ENCODE data around the gene FBXO22. TPM values are rescaled to one million over a fixed set of nuclear protein-coding genes. Genes with fewer than 3 reads are reported as not detected.

FBXO22 gene
- total RNA-seq, 4 donors from 2014 or later = 12.6 to 14.8 (median 13.4) TPM

DNA sequence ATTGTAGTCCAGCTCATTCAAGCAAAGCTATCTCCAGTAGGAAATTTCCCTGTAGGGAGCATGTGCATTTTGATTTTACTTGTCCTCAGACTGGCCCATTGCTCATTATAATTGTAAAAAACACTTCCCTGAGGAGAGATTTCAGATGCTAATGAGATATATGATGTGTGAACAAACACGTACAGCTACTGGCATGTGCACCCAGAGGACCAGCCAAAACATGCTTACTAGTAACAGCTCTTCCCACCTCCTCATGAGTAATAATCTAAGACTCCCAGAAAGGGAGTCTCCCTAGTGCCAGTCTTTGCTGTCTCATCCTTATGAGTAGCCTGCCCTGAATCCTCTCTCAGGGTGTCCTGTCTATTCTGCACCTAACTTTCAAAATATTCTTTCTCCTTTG is 43.4 kb downstream of the FBXO22 start:
- TF ChIP-seq, protein P1, sequence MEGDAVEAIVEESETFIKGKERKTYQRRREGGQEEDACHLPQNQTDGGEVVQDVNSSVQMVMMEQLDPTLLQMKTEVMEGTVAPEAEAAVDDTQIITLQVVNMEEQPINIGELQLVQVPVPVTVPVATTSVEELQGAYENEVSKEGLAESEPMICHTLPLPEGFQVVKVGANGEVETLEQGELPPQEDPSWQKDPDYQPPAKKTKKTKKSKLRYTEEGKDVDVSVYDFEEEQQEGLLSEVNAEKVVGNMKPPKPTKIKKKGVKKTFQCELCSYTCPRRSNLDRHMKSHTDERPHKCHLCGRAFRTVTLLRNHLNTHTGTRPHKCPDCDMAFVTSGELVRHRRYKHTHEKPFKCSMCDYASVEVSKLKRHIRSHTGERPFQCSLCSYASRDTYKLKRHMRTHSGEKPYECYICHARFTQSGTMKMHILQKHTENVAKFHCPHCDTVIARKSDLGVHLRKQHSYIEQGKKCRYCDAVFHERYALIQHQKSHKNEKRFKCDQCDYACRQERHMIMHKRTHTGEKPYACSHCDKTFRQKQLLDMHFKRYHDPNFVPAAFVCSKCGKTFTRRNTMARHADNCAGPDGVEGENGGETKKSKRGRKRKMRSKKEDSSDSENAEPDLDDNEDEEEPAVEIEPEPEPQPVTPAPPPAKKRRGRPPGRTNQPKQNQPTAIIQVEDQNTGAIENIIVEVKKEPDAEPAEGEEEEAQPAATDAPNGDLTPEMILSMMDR (IDR thresholded peaks at IDR 0.05; ENCODE audit: low read depth) = no peak

DNA sequence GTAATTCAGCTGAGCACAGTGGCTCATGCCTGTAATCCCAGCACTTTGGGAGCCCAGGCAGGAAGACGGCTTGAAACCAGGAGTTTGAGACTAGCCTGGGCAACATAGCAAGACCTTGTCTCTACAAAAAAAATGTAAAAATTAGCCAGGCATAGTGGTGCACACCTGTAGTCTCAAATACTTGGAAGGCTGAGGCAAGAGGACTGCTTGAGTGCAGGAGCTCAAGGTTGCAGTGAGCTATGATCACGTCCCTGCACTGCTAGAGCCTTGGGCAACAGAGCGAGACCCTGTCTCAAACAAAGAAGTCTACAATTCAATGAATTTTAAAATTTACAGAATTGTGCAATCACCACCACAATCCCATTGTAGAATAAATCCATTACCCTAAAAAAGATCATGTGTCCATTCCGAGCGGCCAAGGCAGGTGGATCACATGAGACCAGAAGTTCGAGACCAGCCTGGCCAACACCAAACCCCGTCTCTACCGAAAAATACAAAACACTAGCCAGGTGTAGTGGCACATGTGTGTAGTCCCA is 45.2 kb downstream of the FBXO22 start:
- TF ChIP-seq, protein P1 (IDR thresholded peaks at IDR 0.05; ENCODE audit: low read depth) = no peak

DNA sequence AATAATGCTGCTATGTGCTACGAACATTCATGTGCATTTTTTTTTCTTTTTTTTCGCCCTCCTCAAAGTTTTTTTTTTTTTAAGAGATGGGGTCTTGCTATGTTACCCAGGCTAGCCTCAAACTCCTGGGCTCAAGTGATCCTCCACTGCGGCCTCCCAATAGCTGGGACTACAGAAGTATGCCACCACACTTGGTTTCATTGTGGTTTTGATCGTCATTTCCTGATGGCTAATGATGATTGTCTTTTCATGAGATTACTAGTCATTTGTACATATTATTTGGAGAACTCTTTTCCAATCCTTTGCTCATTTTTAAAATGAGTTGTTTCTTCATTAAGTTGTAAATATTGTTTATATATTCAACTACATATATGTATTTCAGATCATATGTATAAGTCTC is 48.8 kb downstream of the FBXO22 start:
- TF ChIP-seq, protein P1 (IDR thresholded peaks at IDR 0.05; ENCODE audit: low read depth) = no peak

DNA sequence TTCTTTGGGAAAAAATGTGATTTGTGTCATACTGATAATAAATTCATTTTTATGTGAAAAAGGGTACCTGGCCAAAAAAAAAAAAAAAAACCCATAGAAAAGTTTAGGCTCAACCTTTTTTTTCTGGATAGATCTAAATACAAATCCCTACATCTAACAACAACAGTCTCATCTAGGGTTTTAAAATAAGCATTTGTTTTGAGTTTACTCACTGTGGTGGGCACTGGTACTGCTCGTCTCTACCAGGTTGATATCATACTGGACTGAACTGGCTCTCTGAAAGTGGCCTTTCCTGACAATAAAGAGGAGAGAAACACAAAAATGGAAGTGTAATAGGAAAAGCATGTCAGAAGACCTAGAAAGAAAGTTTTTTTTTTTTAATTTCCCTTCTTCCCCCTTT is 52.0 kb downstream of the FBXO22 start:
- TF ChIP-seq, protein P1 (IDR thresholded peaks at IDR 0.05; ENCODE audit: low read depth) = no peak

DNA sequence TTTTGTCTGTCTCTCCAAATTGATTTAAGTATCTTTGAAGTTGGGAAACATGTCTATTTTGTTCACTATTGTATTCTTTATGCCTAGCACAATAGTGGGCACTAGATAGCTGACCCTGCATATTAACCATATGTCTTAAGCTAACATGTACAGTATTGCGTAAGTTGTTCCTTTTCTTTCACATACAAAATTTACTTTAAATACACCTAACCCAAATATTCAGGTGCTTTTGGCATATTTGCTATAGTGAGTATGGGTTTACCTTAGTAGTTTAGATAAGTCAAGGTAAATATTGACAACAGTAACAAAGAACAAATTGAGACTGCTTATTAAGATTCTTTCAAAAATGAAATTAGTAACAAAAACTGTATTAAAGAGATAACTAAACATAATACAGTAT is 57.7 kb downstream of the FBXO22 start:
- TF ChIP-seq, protein P1 (IDR thresholded peaks at IDR 0.05; ENCODE audit: low read depth) = no peak

DNA sequence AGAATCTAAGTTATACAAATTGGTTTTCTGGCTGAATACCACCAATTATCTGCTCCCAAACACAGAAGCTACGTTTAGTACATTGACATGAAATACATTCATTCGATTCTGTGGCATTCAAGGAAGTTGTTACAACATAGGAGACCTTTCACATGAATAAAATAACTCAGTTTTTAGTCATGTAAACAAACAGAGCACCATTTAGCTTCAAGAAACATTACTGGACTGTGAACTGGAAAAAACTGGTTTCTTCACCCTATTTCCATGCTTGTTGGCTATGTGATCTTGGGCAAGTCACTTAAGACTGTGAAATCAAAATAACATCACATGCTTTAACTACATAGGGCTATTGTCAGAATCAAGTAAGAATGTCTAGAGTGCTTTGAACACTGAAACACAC is 62.4 kb downstream of the FBXO22 start:
- TF ChIP-seq, protein P1 (IDR thresholded peaks at IDR 0.05; ENCODE audit: low read depth) = no peak

DNA sequence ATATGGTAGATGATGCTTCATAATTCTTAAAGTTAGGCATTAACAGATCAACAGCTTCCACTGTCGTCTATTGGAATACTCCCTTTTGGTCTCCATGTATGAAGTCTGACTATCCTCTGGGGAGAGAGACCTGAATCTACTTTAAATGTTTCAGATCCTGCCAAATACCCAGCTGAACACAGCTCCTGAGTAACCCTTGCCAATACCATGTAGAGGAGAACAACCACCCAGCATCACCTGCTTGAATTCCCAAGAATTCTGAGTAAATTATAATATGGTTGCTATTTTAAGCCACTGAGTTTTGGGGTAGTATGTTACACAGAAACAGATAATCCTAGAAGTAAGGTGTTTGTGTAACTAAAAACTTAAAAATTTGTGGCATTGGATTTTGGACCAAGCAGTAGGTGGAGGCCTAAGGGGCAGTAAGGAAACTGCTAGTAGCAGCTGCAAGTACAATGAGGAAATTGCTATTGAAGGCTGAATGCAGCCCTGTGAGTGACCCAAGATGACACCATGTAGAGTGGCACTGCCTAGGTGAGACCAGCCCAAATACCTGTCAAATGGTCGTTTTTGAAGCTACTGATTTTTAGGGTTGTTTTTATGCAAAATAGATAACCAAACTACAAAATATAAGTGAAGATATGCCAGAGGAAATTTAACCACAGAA is 77.6 kb downstream of the FBXO22 start:
- TF ChIP-seq, protein P1 (IDR thresholded peaks at IDR 0.05; ENCODE audit: low read depth) = no peak
